ENCODE results near the gene FOXO3.

FOXO3 gene

GRCh38 chr6:108673602-108674001 lies 112.9 kb downstream of the FOXO3 start:
- H3K14ac ChIP-seq (ENCODE audit: low read length in 2 of 2): no peak overlapping the region
- DNase-seq: no peak
- no peak overlapping the region for H2BK15ac ChIP-seq (ENCODE audit: low read depth, poor library complexity, severe bottlenecking)
- H2BK12ac ChIP-seq (ENCODE audit: low read length in 2 of 2): no peak overlapping the region
- no peak overlapping the region for H3K4me3 ChIP-seq (ENCODE audit: insufficient read depth in 1 of 2, low read depth in 1 of 2, low read length in 2 of 2)
- H2AK5ac ChIP-seq (ENCODE audit: low read length, severe bottlenecking): no peak overlapping the region
- H3K4me1 ChIP-seq (ENCODE audit: control insufficient read depth, insufficient read depth, low read depth, low read length): peaks cover 4% of the 10 kb centered on the region
- H3K79me1 ChIP-seq (replicated peaks; ENCODE audit: low read length, poor library complexity, severe bottlenecking): peaks cover 26% of the 10 kb centered on the region
- H3K27me3 ChIP-seq (ENCODE audit: control insufficient read depth in 1 of 2, insufficient read depth in 1 of 2, low read length in 2 of 2): no peaks in the 10 kb centered on the region
- H4K8ac ChIP-seq (ENCODE audit: low read length): no peak overlapping the region
- WGBS: 80% methylated on average over 2 of the region's 2 CpGs
- no peak overlapping the region for H3K23ac ChIP-seq (ENCODE audit: low read length in 2 of 2)
- H3K4me2 ChIP-seq (ENCODE audit: low read length, poor library complexity, severe bottlenecking): no peak overlapping the region
- no peak overlapping the region for H3K4ac ChIP-seq (ENCODE audit: low read depth in 1 of 2, low read length in 2 of 2)
- H3K27ac ChIP-seq (ENCODE audit: low read length, poor library complexity, severe bottlenecking): no peak overlapping the region
- no peak overlapping the region for H4K91ac ChIP-seq (ENCODE audit: low read length)
- H3K36me3 ChIP-seq (ENCODE audit: control insufficient read depth in 1 of 2, insufficient read depth in 2 of 2, low read depth in 1 of 2, low read length in 2 of 2): peaks cover 0 to 3% of the 10 kb centered on the region in 2 experiments
- no peak overlapping the region for H3K9ac ChIP-seq (ENCODE audit: low read length)
- no peaks in the 10 kb centered on the region for H3K9me3 ChIP-seq (ENCODE audit: control insufficient read depth, low read length)
- no peak overlapping the region for H2AFZ ChIP-seq (ENCODE audit: low read depth, low read length)
- H2BK120ac ChIP-seq (ENCODE audit: low read depth, low read length): no peak overlapping the region
- H2BK5ac ChIP-seq (ENCODE audit: low read depth, low read length, poor library complexity, severe bottlenecking): no peak overlapping the region
- H3K18ac ChIP-seq (ENCODE audit: low read depth in 1 of 2, low read length in 2 of 2): no peak overlapping the region

- Histone ChIP-seq H3K4ac (ENCODE audit: low read depth in 1 of 2, low read length in 2 of 2) (no peak overlapping the region), H4K8ac (ENCODE audit: low read length) (no peak overlapping the region), H3K36me3 (ENCODE audit: control insufficient read depth in 1 of 2, insufficient read depth in 2 of 2, low read depth in 1 of 2, low read length in 2 of 2) (peaks cover 3 to 4% of the 10 kb centered on the region in 2 experiments), H3K9me3 (ENCODE audit: control insufficient read depth, low read length) (no peaks in the 10 kb centered on the region), H4K91ac (ENCODE audit: low read length) (no peak overlapping the region), H3K18ac (ENCODE audit: low read depth in 1 of 2, low read length in 2 of 2) (no peak overlapping the region), H3K79me1 (replicated peaks; ENCODE audit: low read length, poor library complexity, severe bottlenecking) (peaks cover 25% of the 10 kb centered on the region), H3K9ac (ENCODE audit: low read length) (no peak overlapping the region), H3K4me1 (ENCODE audit: control insufficient read depth, insufficient read depth, low read depth, low read length) (peaks cover 4% of the 10 kb centered on the region), H2BK15ac (ENCODE audit: low read depth, poor library complexity, severe bottlenecking) (no peak overlapping the region), H3K4me3 (ENCODE audit: insufficient read depth in 1 of 2, low read depth in 1 of 2, low read length in 2 of 2) (no peak overlapping the region), H3K14ac (ENCODE audit: low read length in 2 of 2) (peak overlapping the region in 1 of 2 experiments; percentile 58), H2BK12ac (ENCODE audit: low read length in 2 of 2) (no peak overlapping the region), H3K27ac (ENCODE audit: low read length, poor library complexity, severe bottlenecking) (no peak overlapping the region), H2BK5ac (ENCODE audit: low read depth, low read length, poor library complexity, severe bottlenecking) (no peak overlapping the region), H3K4me2 (ENCODE audit: low read length, poor library complexity, severe bottlenecking) (no peak overlapping the region), H3K27me3 (ENCODE audit: control insufficient read depth in 1 of 2, insufficient read depth in 1 of 2, low read length in 2 of 2) (no peaks in the 10 kb centered on the region), H3K23ac (ENCODE audit: low read length in 2 of 2) (peak overlapping the region in 1 of 2 experiments; percentile 36), H2AK5ac (ENCODE audit: low read length, severe bottlenecking) (no peak overlapping the region), H2AFZ (ENCODE audit: low read depth, low read length) (no peak overlapping the region), H2BK120ac (ENCODE audit: low read depth, low read length) (no peak overlapping the region)
- 96% methylated on average over 1 of the region's 3 CpGs for WGBS
- DNase-seq: no peak
Observed at GRCh38 chr6:108675226-108676200, 114.8 kb downstream of the FOXO3 start.

GRCh38 chr6:108676555-108676954 lies 115.8 kb downstream of the FOXO3 start:
- H3K9ac ChIP-seq (ENCODE audit: low read length): no peak overlapping the region
- H3K23ac ChIP-seq (ENCODE audit: low read length in 2 of 2): no peak overlapping the region
- H3K79me1 ChIP-seq (replicated peaks; ENCODE audit: low read length, poor library complexity, severe bottlenecking): peaks cover 22% of the 10 kb centered on the region
- 68% methylated on average over 3 of the region's 3 CpGs for WGBS
- no peak overlapping the region for H3K14ac ChIP-seq (ENCODE audit: low read length in 2 of 2)
- H2BK15ac ChIP-seq (ENCODE audit: low read depth, poor library complexity, severe bottlenecking): no peak overlapping the region
- H3K4me1 ChIP-seq (ENCODE audit: control insufficient read depth, insufficient read depth, low read depth, low read length): peaks cover 4% of the 10 kb centered on the region
- no peak overlapping the region for H4K8ac ChIP-seq (ENCODE audit: low read length)
- H2BK5ac ChIP-seq (ENCODE audit: low read depth, low read length, poor library complexity, severe bottlenecking): no peak overlapping the region
- H3K27ac ChIP-seq (ENCODE audit: low read length, poor library complexity, severe bottlenecking): no peak overlapping the region
- no peak overlapping the region for H4K91ac ChIP-seq (ENCODE audit: low read length)
- no peak overlapping the region for H2AK5ac ChIP-seq (ENCODE audit: low read length, severe bottlenecking)
- H3K27me3 ChIP-seq (ENCODE audit: control insufficient read depth in 1 of 2, insufficient read depth in 1 of 2, low read length in 2 of 2): no peaks in the 10 kb centered on the region
- H2BK120ac ChIP-seq (ENCODE audit: low read depth, low read length): no peak overlapping the region
- H3K36me3 ChIP-seq (ENCODE audit: control insufficient read depth in 1 of 2, insufficient read depth in 2 of 2, low read depth in 1 of 2, low read length in 2 of 2): peaks cover 3 to 4% of the 10 kb centered on the region in 2 experiments
- H2BK12ac ChIP-seq (ENCODE audit: low read length in 2 of 2): no peak overlapping the region
- no peak for DNase-seq
- no peak overlapping the region for H3K4ac ChIP-seq (ENCODE audit: low read depth in 1 of 2, low read length in 2 of 2)
- no peaks in the 10 kb centered on the region for H3K9me3 ChIP-seq (ENCODE audit: control insufficient read depth, low read length)
- no peak overlapping the region for H3K4me3 ChIP-seq (ENCODE audit: insufficient read depth in 1 of 2, low read depth in 1 of 2, low read length in 2 of 2)
- no peak overlapping the region for H3K18ac ChIP-seq (ENCODE audit: low read depth in 1 of 2, low read length in 2 of 2)
- no peak overlapping the region for H3K4me2 ChIP-seq (ENCODE audit: low read length, poor library complexity, severe bottlenecking)
- no peak overlapping the region for H2AFZ ChIP-seq (ENCODE audit: low read depth, low read length)

- H4K8ac ChIP-seq (ENCODE audit: low read length): no peak overlapping the region
- H2AFZ ChIP-seq (ENCODE audit: low read depth, low read length): no peak overlapping the region
- WGBS: 89% methylated on average over 2 of the region's 3 CpGs
Observed at GRCh38 chr6:108677357-108677756, 116.6 kb downstream of the FOXO3 start.

More at GRCh38 chr6:108677357-108677756, 116.6 kb downstream of the FOXO3 start:
- H3K4me3 ChIP-seq (ENCODE audit: insufficient read depth in 1 of 2, low read depth in 1 of 2, low read length in 2 of 2): no peak overlapping the region
- no peak overlapping the region for H3K27ac ChIP-seq (ENCODE audit: low read length, poor library complexity, severe bottlenecking)
- no peak overlapping the region for H4K91ac ChIP-seq (ENCODE audit: low read length)
- no peak overlapping the region for H2BK15ac ChIP-seq (ENCODE audit: low read depth, poor library complexity, severe bottlenecking)
- no peaks in the 10 kb centered on the region for H3K9me3 ChIP-seq (ENCODE audit: control insufficient read depth, low read length)
- peaks cover 5% of the 10 kb centered on the region for H3K4me1 ChIP-seq (ENCODE audit: control insufficient read depth, insufficient read depth, low read depth, low read length)
- H2BK120ac ChIP-seq (ENCODE audit: low read depth, low read length): no peak overlapping the region
- H3K36me3 ChIP-seq (ENCODE audit: control insufficient read depth in 1 of 2, insufficient read depth in 2 of 2, low read depth in 1 of 2, low read length in 2 of 2): peaks cover 3 to 4% of the 10 kb centered on the region in 2 experiments
- no peak overlapping the region for H3K23ac ChIP-seq (ENCODE audit: low read length in 2 of 2)
- no peak overlapping the region for H3K18ac ChIP-seq (ENCODE audit: low read depth in 1 of 2, low read length in 2 of 2)
- no peak overlapping the region for H3K4me2 ChIP-seq (ENCODE audit: low read length, poor library complexity, severe bottlenecking)
- no peak overlapping the region for H3K14ac ChIP-seq (ENCODE audit: low read length in 2 of 2)
- H3K4ac ChIP-seq (ENCODE audit: low read depth in 1 of 2, low read length in 2 of 2): no peak overlapping the region
- no peaks in the 10 kb centered on the region for H3K27me3 ChIP-seq (ENCODE audit: control insufficient read depth in 1 of 2, insufficient read depth in 1 of 2, low read length in 2 of 2)
- no peak overlapping the region for H2AK5ac ChIP-seq (ENCODE audit: low read length, severe bottlenecking)
- DNase-seq: no peak
- peaks cover 20% of the 10 kb centered on the region for H3K79me1 ChIP-seq (replicated peaks; ENCODE audit: low read length, poor library complexity, severe bottlenecking)
- H3K9ac ChIP-seq (ENCODE audit: low read length): no peak overlapping the region
- H2BK5ac ChIP-seq (ENCODE audit: low read depth, low read length, poor library complexity, severe bottlenecking): no peak overlapping the region
- no peak overlapping the region for H2BK12ac ChIP-seq (ENCODE audit: low read length in 2 of 2)
